ENCODE measurements around the gene DLG2. TPM values are rescaled to one million over a fixed set of nuclear protein-coding genes. Genes with fewer than 3 reads are reported as not detected.

Gene DLG2
- total and polyA plus RNA-seq, 4 donors: 0.30 to 5.5 (median 0.68) TPM

DNA sequence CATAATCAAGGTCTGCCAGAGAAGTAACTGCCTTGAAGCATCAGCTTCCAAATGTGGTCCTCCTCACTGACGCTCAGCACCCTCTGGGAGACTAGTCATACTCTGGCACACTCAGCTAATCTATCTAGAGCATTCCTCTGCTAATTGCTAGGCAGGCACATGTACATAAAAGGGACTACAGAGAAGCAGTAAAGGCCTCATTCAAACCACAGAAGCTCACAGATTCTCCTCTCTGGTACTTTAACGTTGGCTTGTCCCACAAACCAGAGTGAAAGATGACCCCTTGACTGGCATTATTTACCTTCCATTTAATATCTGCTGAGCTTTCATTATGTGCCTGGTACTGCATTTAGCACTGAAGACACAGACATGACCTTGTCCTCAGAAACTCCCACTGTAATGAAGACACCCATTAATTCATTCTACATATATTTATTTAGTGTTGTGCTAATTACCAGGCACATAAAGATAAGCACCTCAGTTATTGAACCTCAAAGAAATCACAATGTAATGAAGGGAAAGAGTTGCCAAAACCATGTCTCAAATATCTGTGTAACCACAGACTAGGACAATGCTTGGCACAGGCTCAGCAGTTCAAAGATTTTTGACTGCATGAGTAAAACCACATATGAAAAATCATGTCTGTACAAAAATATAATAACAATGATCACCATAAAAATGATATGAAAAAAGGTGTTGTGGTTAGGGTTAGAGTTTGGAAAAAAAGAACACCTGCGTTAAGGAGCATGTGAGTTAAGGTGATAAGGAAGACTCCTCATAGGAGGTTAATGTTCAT, 550.4 kb downstream of the DLG2 start:
- Histone ChIP-seq H3K36me3 (ENCODE audit: control insufficient read depth in 4 of 4, insufficient read depth in 3 of 4, low read depth in 1 of 4, low read length in 3 of 4) (no peaks in the 10 kb centered on the region), H3K27ac (ENCODE audit: low read depth in 1 of 2, low read length in 2 of 2) (no peak overlapping the region), H3K9ac (ENCODE audit: low read depth in 1 of 2, low read length in 2 of 2) (no peak overlapping the region), H3K4me1 (ENCODE audit: control insufficient read depth in 4 of 4, insufficient read depth in 4 of 4, low read length in 3 of 4) (no peaks in the 10 kb centered on the region), H3K4me3 (ENCODE audit: low read depth in 1 of 3, low read length in 3 of 3) (no peak overlapping the region), H3K9me3 (ENCODE audit: control insufficient read depth in 4 of 4, low read length in 3 of 4) (peaks cover 0 to 2% (median 0%) of the 10 kb centered on the region in 4 donors), H3K27me3 (ENCODE audit: control insufficient read depth in 4 of 4, insufficient read depth in 4 of 4, low read length in 3 of 4) (no peaks in the 10 kb centered on the region)
- 54% methylated on average over 3 of the region's 3 CpGs for WGBS
- DNase-seq (ENCODE audit: low spot score): no peak
- TF ChIP-seq NR2F2 (IDR thresholded peaks at IDR 0.05) (no peak), GABPA (IDR thresholded peaks at IDR 0.05 in 1 of 2, conservative IDR thresholded peaks at IDR 0.05 in 1 of 2) (no peak), EGR1 (IDR thresholded peaks at IDR 0.05; ENCODE audit: low read depth in 2 of 2) (no peak), FOXA2 (IDR thresholded peaks at IDR 0.05) (no peak), JUND (IDR thresholded peaks at IDR 0.05) (no peak), RAD21 (IDR thresholded peaks at IDR 0.05) (no peak), HNF4G (IDR thresholded peaks at IDR 0.05) (no peak), HNF4A (conservative IDR thresholded peaks at IDR 0.05) (no peak), FOXA1 (IDR thresholded peaks at IDR 0.05) (no peak), TAF1 (conservative IDR thresholded peaks at IDR 0.05) (no peak)
- TF ChIP-seq, protein P1, sequence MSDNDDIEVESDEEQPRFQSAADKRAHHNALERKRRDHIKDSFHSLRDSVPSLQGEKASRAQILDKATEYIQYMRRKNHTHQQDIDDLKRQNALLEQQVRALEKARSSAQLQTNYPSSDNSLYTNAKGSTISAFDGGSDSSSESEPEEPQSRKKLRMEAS (IDR thresholded peaks at IDR 0.05): no peak
- TF ChIP-seq, protein P2, sequence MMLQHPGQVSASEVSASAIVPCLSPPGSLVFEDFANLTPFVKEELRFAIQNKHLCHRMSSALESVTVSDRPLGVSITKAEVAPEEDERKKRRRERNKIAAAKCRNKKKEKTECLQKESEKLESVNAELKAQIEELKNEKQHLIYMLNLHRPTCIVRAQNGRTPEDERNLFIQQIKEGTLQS (IDR thresholded peaks at IDR 0.05): no peak
- TF ChIP-seq, protein P3, sequence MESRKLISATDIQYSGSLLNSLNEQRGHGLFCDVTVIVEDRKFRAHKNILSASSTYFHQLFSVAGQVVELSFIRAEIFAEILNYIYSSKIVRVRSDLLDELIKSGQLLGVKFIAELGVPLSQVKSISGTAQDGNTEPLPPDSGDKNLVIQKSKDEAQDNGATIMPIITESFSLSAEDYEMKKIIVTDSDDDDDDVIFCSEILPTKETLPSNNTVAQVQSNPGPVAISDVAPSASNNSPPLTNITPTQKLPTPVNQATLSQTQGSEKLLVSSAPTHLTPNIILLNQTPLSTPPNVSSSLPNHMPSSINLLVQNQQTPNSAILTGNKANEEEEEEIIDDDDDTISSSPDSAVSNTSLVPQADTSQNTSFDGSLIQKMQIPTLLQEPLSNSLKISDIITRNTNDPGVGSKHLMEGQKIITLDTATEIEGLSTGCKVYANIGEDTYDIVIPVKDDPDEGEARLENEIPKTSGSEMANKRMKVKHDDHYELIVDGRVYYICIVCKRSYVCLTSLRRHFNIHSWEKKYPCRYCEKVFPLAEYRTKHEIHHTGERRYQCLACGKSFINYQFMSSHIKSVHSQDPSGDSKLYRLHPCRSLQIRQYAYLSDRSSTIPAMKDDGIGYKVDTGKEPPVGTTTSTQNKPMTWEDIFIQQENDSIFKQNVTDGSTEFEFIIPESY (IDR thresholded peaks at IDR 0.05): no peak
- TF ChIP-seq, protein P4, sequence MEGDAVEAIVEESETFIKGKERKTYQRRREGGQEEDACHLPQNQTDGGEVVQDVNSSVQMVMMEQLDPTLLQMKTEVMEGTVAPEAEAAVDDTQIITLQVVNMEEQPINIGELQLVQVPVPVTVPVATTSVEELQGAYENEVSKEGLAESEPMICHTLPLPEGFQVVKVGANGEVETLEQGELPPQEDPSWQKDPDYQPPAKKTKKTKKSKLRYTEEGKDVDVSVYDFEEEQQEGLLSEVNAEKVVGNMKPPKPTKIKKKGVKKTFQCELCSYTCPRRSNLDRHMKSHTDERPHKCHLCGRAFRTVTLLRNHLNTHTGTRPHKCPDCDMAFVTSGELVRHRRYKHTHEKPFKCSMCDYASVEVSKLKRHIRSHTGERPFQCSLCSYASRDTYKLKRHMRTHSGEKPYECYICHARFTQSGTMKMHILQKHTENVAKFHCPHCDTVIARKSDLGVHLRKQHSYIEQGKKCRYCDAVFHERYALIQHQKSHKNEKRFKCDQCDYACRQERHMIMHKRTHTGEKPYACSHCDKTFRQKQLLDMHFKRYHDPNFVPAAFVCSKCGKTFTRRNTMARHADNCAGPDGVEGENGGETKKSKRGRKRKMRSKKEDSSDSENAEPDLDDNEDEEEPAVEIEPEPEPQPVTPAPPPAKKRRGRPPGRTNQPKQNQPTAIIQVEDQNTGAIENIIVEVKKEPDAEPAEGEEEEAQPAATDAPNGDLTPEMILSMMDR (IDR thresholded peaks at IDR 0.05; ENCODE audit: low read depth, low read length, missing input control): no peak

DNA sequence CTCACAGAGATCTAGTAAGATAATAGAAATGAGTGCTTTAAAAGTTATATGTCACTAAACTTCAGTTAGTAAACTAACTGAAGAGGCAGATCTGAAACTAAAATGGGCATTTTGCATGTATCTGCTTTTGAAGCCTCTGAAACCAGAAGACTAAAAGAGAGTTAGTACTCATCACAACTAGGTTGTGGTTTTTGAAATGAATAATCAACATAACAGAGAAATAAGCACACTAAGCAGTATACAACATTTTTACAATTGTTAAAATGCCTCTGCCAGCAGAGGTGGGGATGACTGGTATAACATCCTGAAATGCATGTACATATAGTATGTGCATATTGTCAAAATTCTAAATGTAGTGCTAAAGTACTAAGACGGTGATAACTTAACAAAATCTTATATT, 564.5 kb downstream of the DLG2 start:
- Histone ChIP-seq H3K4me1 (ENCODE audit: control insufficient read depth in 4 of 4, insufficient read depth in 4 of 4, low read length in 3 of 4) (no peaks in the 10 kb centered on the region), H3K27ac (ENCODE audit: low read depth in 1 of 2, low read length in 2 of 2) (no peak overlapping the region), H3K9ac (ENCODE audit: low read depth in 1 of 2, low read length in 2 of 2) (no peak overlapping the region), H3K36me3 (ENCODE audit: control insufficient read depth in 4 of 4, insufficient read depth in 3 of 4, low read depth in 1 of 4, low read length in 3 of 4) (no peaks in the 10 kb centered on the region), H3K4me3 (ENCODE audit: low read depth in 1 of 3, low read length in 3 of 3) (no peak overlapping the region), H3K9me3 (ENCODE audit: control insufficient read depth in 4 of 4, low read length in 3 of 4) (no peaks in the 10 kb centered on the region), H3K27me3 (ENCODE audit: control insufficient read depth in 4 of 4, insufficient read depth in 4 of 4, low read length in 3 of 4) (no peaks in the 10 kb centered on the region)
- no peak for DNase-seq (ENCODE audit: low spot score)
- WGBS: 88% methylated on average over 1 of the region's 1 CpG
- TF ChIP-seq, protein P1 (IDR thresholded peaks at IDR 0.05): no peak
- no peak for TF ChIP-seq FOXA1 (IDR thresholded peaks at IDR 0.05)
- TF ChIP-seq HNF4A (conservative IDR thresholded peaks at IDR 0.05): no peak
- TF ChIP-seq, protein P2 (IDR thresholded peaks at IDR 0.05): no peak
- TF ChIP-seq, protein P5, sequence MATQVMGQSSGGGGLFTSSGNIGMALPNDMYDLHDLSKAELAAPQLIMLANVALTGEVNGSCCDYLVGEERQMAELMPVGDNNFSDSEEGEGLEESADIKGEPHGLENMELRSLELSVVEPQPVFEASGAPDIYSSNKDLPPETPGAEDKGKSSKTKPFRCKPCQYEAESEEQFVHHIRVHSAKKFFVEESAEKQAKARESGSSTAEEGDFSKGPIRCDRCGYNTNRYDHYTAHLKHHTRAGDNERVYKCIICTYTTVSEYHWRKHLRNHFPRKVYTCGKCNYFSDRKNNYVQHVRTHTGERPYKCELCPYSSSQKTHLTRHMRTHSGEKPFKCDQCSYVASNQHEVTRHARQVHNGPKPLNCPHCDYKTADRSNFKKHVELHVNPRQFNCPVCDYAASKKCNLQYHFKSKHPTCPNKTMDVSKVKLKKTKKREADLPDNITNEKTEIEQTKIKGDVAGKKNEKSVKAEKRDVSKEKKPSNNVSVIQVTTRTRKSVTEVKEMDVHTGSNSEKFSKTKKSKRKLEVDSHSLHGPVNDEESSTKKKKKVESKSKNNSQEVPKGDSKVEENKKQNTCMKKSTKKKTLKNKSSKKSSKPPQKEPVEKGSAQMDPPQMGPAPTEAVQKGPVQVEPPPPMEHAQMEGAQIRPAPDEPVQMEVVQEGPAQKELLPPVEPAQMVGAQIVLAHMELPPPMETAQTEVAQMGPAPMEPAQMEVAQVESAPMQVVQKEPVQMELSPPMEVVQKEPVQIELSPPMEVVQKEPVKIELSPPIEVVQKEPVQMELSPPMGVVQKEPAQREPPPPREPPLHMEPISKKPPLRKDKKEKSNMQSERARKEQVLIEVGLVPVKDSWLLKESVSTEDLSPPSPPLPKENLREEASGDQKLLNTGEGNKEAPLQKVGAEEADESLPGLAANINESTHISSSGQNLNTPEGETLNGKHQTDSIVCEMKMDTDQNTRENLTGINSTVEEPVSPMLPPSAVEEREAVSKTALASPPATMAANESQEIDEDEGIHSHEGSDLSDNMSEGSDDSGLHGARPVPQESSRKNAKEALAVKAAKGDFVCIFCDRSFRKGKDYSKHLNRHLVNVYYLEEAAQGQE (IDR thresholded peaks at IDR 0.05): no peak
- TF ChIP-seq FOXA2 (IDR thresholded peaks at IDR 0.05): no peak
- no peak for TF ChIP-seq RAD21 (IDR thresholded peaks at IDR 0.05)
- TF ChIP-seq GABPA (IDR thresholded peaks at IDR 0.05 in 1 of 2, conservative IDR thresholded peaks at IDR 0.05 in 1 of 2): no peak
- TF ChIP-seq NR2F2 (IDR thresholded peaks at IDR 0.05): no peak
- no peak for TF ChIP-seq JUND (IDR thresholded peaks at IDR 0.05)
- no peak for TF ChIP-seq TAF1 (conservative IDR thresholded peaks at IDR 0.05)
- TF ChIP-seq, protein P4 (IDR thresholded peaks at IDR 0.05; ENCODE audit: low read depth, low read length, missing input control): no peak
- no peak for TF ChIP-seq YY1 (IDR thresholded peaks at IDR 0.05)
- TF ChIP-seq HNF4G (IDR thresholded peaks at IDR 0.05): no peak
